OCI-LY3 (cell line): ENCODE data around the gene HYLS1.

ENCODE experiments used
- CTCF ChIP-seq: fragments of 200-600, 300-600 bp; sonication (generic); IDR thresholded peaks from 2 replicates; pipeline ENCODE4 v1.5.1; 2014; ENCODE audit warnings: antibody characterized with exemption, low read length, low read depth
- EZH2phosphoT487 ChIP-seq: fragments of 200-600 bp; shearing (Covaris generic); IDR thresholded peaks from 2 replicates; pipeline ENCODE4 v1.6.1; 2018; ENCODE audit warnings: antibody characterized with exemption, mixed run types, low read depth

GRCh38 chr11:125918140-125918840, 30.8 kb downstream of the HYLS1 start:
- TF ChIP-seq CTCF (no peak), EZH2phosphoT487 (no peak)
